CD8-positive, alpha-beta memory T cell (primary cell): ENCODE measurements around the gene PTGES2. TPM values are rescaled to one million over a fixed set of nuclear protein-coding genes. Genes with fewer than 3 reads are reported as not detected.
A peak's percentile ranks its signal among the peaks of the same experiment; 100 is the strongest.

Experiments
- CTCF ChIA-PET: fragments of 350-600 bp; sonication (Branson Sonifier 250); formaldehyde crosslinking; loops from one replicate; lab custom pipeline; 2021; ENCODE audit warnings: antibody characterized with exemption; lab: Charles Lee
- POLR2A ChIA-PET: fragments of 350-600 bp; sonication (Branson Sonifier 250); formaldehyde crosslinking; loops from one replicate; lab custom pipeline; 2021; ENCODE audit warnings: antibody characterized with exemption; lab: Charles Lee
- DNase-seq, 5 donors: peaks; one replicate each; pipeline versions ENCODE4 v3.0.0 to v3.0.0-alpha.2; 2020 to 2022; ENCODE audit warnings: mixed read lengths in 1 of 5
- H3K27ac ChIP-seq: one replicate; pipeline ENCODE4 v1.7.0; 2013; ENCODE audit warnings: low read depth, mild to moderate bottlenecking, low read length, moderate library complexity
- H3K27me3 ChIP-seq: 2 replicates; pipeline ENCODE4 v1.7.0; 2013; ENCODE audit warnings: low read length, mild to moderate bottlenecking; ENCODE audit not compliant: insufficient read depth, poor library complexity, severe bottlenecking
- H3K36me3 ChIP-seq: 2 replicates; pipeline ENCODE4 v1.7.0; 2013; ENCODE audit warnings: mild to moderate bottlenecking, low read length, moderate library complexity; ENCODE audit not compliant: insufficient read depth
- H3K4me1 ChIP-seq: 2 replicates; pipeline ENCODE4 v1.7.0; 2013; ENCODE audit warnings: mild to moderate bottlenecking, low read length, moderate library complexity; ENCODE audit not compliant: insufficient read depth
- H3K4me3 ChIP-seq: 2 replicates; pipeline ENCODE4 v1.7.0; 2013; ENCODE audit warnings: mild to moderate bottlenecking, low read length
- H3K9me3 ChIP-seq: 2 replicates; pipeline ENCODE4 v1.7.0; 2013; ENCODE audit warnings: mild to moderate bottlenecking, low read length
- H3K27ac Mint-ChIP-seq, 8 donors: one replicate each; pipeline ENCODE4 v1.8.0; 2020 to 2021; ENCODE audit warnings: mixed read lengths in 8 of 8, mild to moderate bottlenecking in 6 of 8, inconsistent platforms in 3 of 8, moderate library complexity in 3 of 8
- H3K27me3 Mint-ChIP-seq, 2 donors: one replicate each; pipeline ENCODE4 v1.8.0; 2020 to 2021; ENCODE audit warnings: mixed read lengths in 2 of 2, mild to moderate bottlenecking in 1 of 2, moderate library complexity in 1 of 2
- H3K36me3 Mint-ChIP-seq, 3 donors: one replicate each; pipeline ENCODE4 v1.8.0; 2020 to 2021; ENCODE audit warnings: mixed read lengths in 3 of 3, inconsistent platforms in 1 of 3, mild to moderate bottlenecking in 1 of 3
- H3K4me1 Mint-ChIP-seq, 3 donors: one replicate each; pipeline ENCODE4 v1.8.0; 2020 to 2021; ENCODE audit warnings: mixed read lengths in 3 of 3, inconsistent platforms in 1 of 3, mild to moderate bottlenecking in 1 of 3
- H3K4me3 Mint-ChIP-seq, 7 donors: one replicate each; pipeline ENCODE4 v1.8.0; 2020 to 2021; ENCODE audit warnings: mixed read lengths in 7 of 7, mild to moderate bottlenecking in 6 of 7, moderate library complexity in 4 of 7, inconsistent platforms in 2 of 7
- H3K9me3 Mint-ChIP-seq, 5 donors: one replicate each; pipeline ENCODE4 v1.8.0; 2020 to 2022; ENCODE audit warnings: mixed read lengths in 5 of 5, mild to moderate bottlenecking in 3 of 5, moderate library complexity in 2 of 5, inconsistent platforms in 1 of 5
- polyA plus RNA-seq: library from polyadenylated mRNA; unstranded; fragments of 300-500 nt; fragmentation: Illumina TruSeq; gene quantifications from one replicate; pipeline ENCODE4 v1.2.3, GENCODE V29; 2021
- total RNA-seq, 2 experiments: library from RNA; stranded (reverse); gene quantifications; one replicate each; pipeline ENCODE4 v1.2.3, GENCODE V29; 2021

PTGES2 gene
- total and polyA plus RNA-seq, 3 experiments from 2014 or later: 51.7 to 68.3 (median 67.0) TPM

GRCh38 chr9:128122809-128123175 lies 4.7 kb downstream of the PTGES2 start:
- H3K9me3 Mint-ChIP-seq: no peaks in the 10 kb centered on the region
- peaks cover 16 to 25% (median 21%) of the 10 kb centered on the region in 3 donors for H3K4me1 Mint-ChIP-seq
- Histone ChIP-seq H3K27ac (no peak overlapping the region), H3K27me3 (no peaks in the 10 kb centered on the region), H3K4me3 (no peak overlapping the region), H3K36me3 (peaks cover 5% of the 10 kb centered on the region), H3K4me1 (peaks cover 29% of the 10 kb centered on the region), H3K9me3 (no peaks in the 10 kb centered on the region)
- ChIA-PET CTCF (no interaction called here), POLR2A (no interaction called here)
- peaks cover 0 to under 1% of the 10 kb centered on the region in 2 donors for H3K27me3 Mint-ChIP-seq
- H3K4me3 Mint-ChIP-seq: no peak overlapping the region
- peaks cover 0 to 44% (median 0%) of the 10 kb centered on the region in 3 donors for H3K36me3 Mint-ChIP-seq
- no peak overlapping the region for H3K27ac Mint-ChIP-seq
- peak in 1 of 5 donors; percentile 40 for DNase-seq

- Mint-ChIP-seq H3K36me3 (peaks cover 0 to 43% (median 0%) of the 10 kb centered on the region in 3 donors), H3K27ac (no peak overlapping the region), H3K4me3 (no peak overlapping the region), H3K9me3 (no peaks in the 10 kb centered on the region), H3K27me3 (no peaks in the 10 kb centered on the region), H3K4me1 (peaks cover 20 to 28% (median 25%) of the 10 kb centered on the region in 3 donors)
- H3K27ac ChIP-seq: no peak overlapping the region
- DNase-seq: peak in 1 of 5 donors; percentile 44
- H3K9me3 ChIP-seq: no peaks in the 10 kb centered on the region
- H3K36me3 ChIP-seq: peaks cover 5% of the 10 kb centered on the region
- H3K27me3 ChIP-seq: no peaks in the 10 kb centered on the region
- ChIA-PET CTCF (interaction anchor here (1.4 kb wide), 1 partner anchor 168 kb away, joined by 3 read pairs; no protein-coding TSS in a partner anchor), POLR2A (no interaction called here)
- H3K4me1 ChIP-seq: peaks cover 35% of the 10 kb centered on the region
- H3K4me3 ChIP-seq: no peak overlapping the region
Measured at GRCh38 chr9:128121924-128122808, 5.4 kb downstream of the PTGES2 start.

- H3K27ac ChIP-seq: no peak overlapping the region
- CTCF ChIA-PET: interaction anchor here (1.4 kb wide), 1 partner anchor 167 kb away, joined by 3 read pairs; no protein-coding TSS in a partner anchor
- H3K4me3 ChIP-seq: no peak overlapping the region
- Mint-ChIP-seq H3K27ac (peak overlapping the region in 1 of 8 donors; percentile 68), H3K4me1 (peaks cover 20 to 28% (median 25%) of the 10 kb centered on the region in 3 donors), H3K9me3 (no peaks in the 10 kb centered on the region), H3K4me3 (no peak overlapping the region), H3K27me3 (no peaks in the 10 kb centered on the region), H3K36me3 (peaks cover 0 to 43% (median 0%) of the 10 kb centered on the region in 3 donors)
- H3K36me3 ChIP-seq: peaks cover 5% of the 10 kb centered on the region
- no peak for DNase-seq
- no peaks in the 10 kb centered on the region for H3K27me3 ChIP-seq
- H3K4me1 ChIP-seq: peaks cover 30% of the 10 kb centered on the region
- POLR2A ChIA-PET: no interaction called here
- no peaks in the 10 kb centered on the region for H3K9me3 ChIP-seq
Measured at GRCh38 chr9:128121466-128121810, 6.1 kb downstream of the PTGES2 start.

- H3K9me3 Mint-ChIP-seq: no peaks in the 10 kb centered on the region
- DNase-seq: peak in 1 of 5 donors; percentile 45
- H3K27ac Mint-ChIP-seq: peak overlapping the region in 2 of 8 donors; percentile 61 to 68
- H3K4me3 Mint-ChIP-seq: no peak overlapping the region
- ChIA-PET POLR2A (no interaction called here), CTCF (interaction anchor here (1.0 to 1.4 kb wide), 2 partner anchors 41 to 166 kb away, joined by 3 to 4 read pairs; no protein-coding TSS in a partner anchor)
- Histone ChIP-seq H3K27me3 (no peaks in the 10 kb centered on the region), H3K36me3 (peaks cover 5% of the 10 kb centered on the region), H3K27ac (no peak overlapping the region), H3K4me1 (peaks cover 25% of the 10 kb centered on the region), H3K9me3 (no peaks in the 10 kb centered on the region), H3K4me3 (no peak overlapping the region)
- peaks cover 0 to 42% (median 0%) of the 10 kb centered on the region in 3 donors for H3K36me3 Mint-ChIP-seq
- no peaks in the 10 kb centered on the region for H3K27me3 Mint-ChIP-seq
- H3K4me1 Mint-ChIP-seq: peaks cover 15 to 22% (median 19%) of the 10 kb centered on the region in 3 donors
Measured at GRCh38 chr9:128120741-128121465, 6.6 kb downstream of the PTGES2 start.

GRCh38 chr9:128120061-128120740 lies 7.3 kb downstream of the PTGES2 start:
- no peaks in the 10 kb centered on the region for H3K9me3 ChIP-seq
- DNase-seq: peak in 1 of 5 donors; percentile 42
- CTCF ChIA-PET: interaction anchor here (0.7 to 1.0 kb wide), 2 partner anchors 41 to 176 kb away, joined by 3 to 4 read pairs; no protein-coding TSS in a partner anchor
- peaks cover 5% of the 10 kb centered on the region for H3K36me3 ChIP-seq
- H3K4me1 ChIP-seq: peaks cover 18% of the 10 kb centered on the region
- H3K27me3 Mint-ChIP-seq: no peaks in the 10 kb centered on the region
- H3K27me3 ChIP-seq: no peaks in the 10 kb centered on the region
- H3K36me3 Mint-ChIP-seq: peaks cover 0 to 41% (median 0%) of the 10 kb centered on the region in 3 donors
- peak overlapping the region in 1 of 7 donors; percentile 45 for H3K4me3 Mint-ChIP-seq
- no peaks in the 10 kb centered on the region for H3K9me3 Mint-ChIP-seq
- POLR2A ChIA-PET: no interaction called here
- H3K27ac ChIP-seq: no peak overlapping the region
- H3K4me1 Mint-ChIP-seq: peaks cover 10 to 15% (median 12%) of the 10 kb centered on the region in 3 donors
- H3K4me3 ChIP-seq: no peak overlapping the region
- peak overlapping the region in 1 of 8 donors; percentile 36 for H3K27ac Mint-ChIP-seq

- Histone ChIP-seq H3K4me3 (no peak overlapping the region), H3K36me3 (peaks cover 10% of the 10 kb centered on the region), H3K27ac (no peak overlapping the region), H3K9me3 (no peaks in the 10 kb centered on the region), H3K4me1 (peaks cover 11% of the 10 kb centered on the region), H3K27me3 (no peaks in the 10 kb centered on the region)
- Mint-ChIP-seq H3K36me3 (peaks cover 0 to 38% (median 0%) of the 10 kb centered on the region in 3 donors), H3K27me3 (no peaks in the 10 kb centered on the region), H3K9me3 (no peaks in the 10 kb centered on the region), H3K27ac (no peak overlapping the region), H3K4me1 (peaks cover 4 to 9% (median 6%) of the 10 kb centered on the region in 3 donors), H3K4me3 (no peak overlapping the region)
- peak in 1 of 5 donors; percentile 36 for DNase-seq
- ChIA-PET POLR2A (no interaction called here), CTCF (interaction anchor here (0.7 kb wide), 1 partner anchor 175 kb away, joined by 3 read pairs; no protein-coding TSS in a partner anchor)
Measured at GRCh38 chr9:128118971-128119665, 8.4 kb downstream of the PTGES2 start.

GRCh38 chr9:128118472-128118857 lies 9.1 kb downstream of the PTGES2 start:
- Histone ChIP-seq H3K27me3 (no peaks in the 10 kb centered on the region), H3K4me1 (peaks cover 11% of the 10 kb centered on the region), H3K4me3 (no peak overlapping the region), H3K27ac (no peak overlapping the region), H3K36me3 (peaks cover 10% of the 10 kb centered on the region), H3K9me3 (no peaks in the 10 kb centered on the region)
- POLR2A ChIA-PET: interaction anchor here (0.5 kb wide), 1 partner anchor 59 kb away, joined by 3 read pairs; no protein-coding TSS in a partner anchor
- Mint-ChIP-seq H3K4me1 (peaks cover 4 to 9% (median 6%) of the 10 kb centered on the region in 3 donors), H3K36me3 (peaks cover 0 to 36% (median 2%) of the 10 kb centered on the region in 3 donors), H3K9me3 (no peaks in the 10 kb centered on the region), H3K27ac (peak overlapping the region in 1 of 8 donors; percentile 94), H3K27me3 (no peaks in the 10 kb centered on the region), H3K4me3 (no peak overlapping the region)
- no peak for DNase-seq
- CTCF ChIA-PET: interaction anchor here (0.9 to 3.3 kb wide), 13 partner anchors 9 to 179 kb away, joined by 3 to 31 read pairs (median 7); partner anchors contain the start of genes EEIG1 and PTGES2
